GM12891 (cell line): ENCODE results near the gene CMPK2.

Experiments used
- POLR2A ChIP-seq: IDR thresholded peaks from 2 replicates; pipeline ENCODE4 v1.6.1; 2011; ENCODE audit warnings: low read depth, low read length, control low read depth
- POLR2AphosphoS5 ChIP-seq: IDR thresholded peaks from 2 replicates; pipeline ENCODE4 v1.6.1; 2011; ENCODE audit warnings: low read depth, low read length, control low read depth
- TAF1 ChIP-seq: IDR thresholded peaks from 2 replicates; pipeline ENCODE4 v1.6.1; 2011; ENCODE audit warnings: low read depth, low read length, control low read depth

DNA sequence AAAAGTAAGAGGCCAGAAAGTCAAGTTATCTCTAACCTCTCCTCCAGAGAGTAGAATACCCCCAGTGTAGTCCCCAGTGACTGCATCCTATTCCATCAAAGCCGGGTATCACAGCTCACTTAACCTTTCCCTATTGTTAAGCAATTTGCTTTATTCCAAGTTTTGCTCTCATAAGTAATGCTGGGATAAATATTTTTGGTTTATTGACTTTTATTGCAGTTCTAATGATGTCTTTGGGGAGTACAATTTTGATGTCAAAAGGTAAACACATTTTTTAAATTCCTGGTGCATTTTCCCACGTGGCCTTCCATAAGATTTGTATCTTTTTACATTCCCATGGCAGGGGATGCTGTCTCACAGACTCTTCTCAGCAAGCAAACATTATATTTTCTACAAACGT, 43.3 kb downstream of the CMPK2 start:
- TF ChIP-seq POLR2A (no peak), POLR2AphosphoS5 (no peak), TAF1 (no peak)
